Upper lobe of left lung (tissue), 6 donors: ENCODE data around the gene NBAS. TPM values are rescaled to one million over a fixed set of nuclear protein-coding genes. Genes with fewer than 3 reads are reported as not detected.
"Not testable (repeated sequence)": the region's sequence is repeated elsewhere in the genome, so short reads cannot be mapped to it uniquely, and the experiment has no call there.

ENCODE experiments used
- ATAC-seq, 2 donors: fragments of 200-7000 bp; cut with Tn5 transposase; one replicate each; pipeline ENCODE4 v1.9.1; 2022; ENCODE audit warnings: mild to moderate bottlenecking in 2 of 2, moderate library complexity in 2 of 2; ENCODE audit not compliant: low FRiP score in 2 of 2
- DNase-seq, 2 donors: peaks; one replicate each; pipeline ENCODE4 v3.0.0-alpha.2; 2019 to 2020
- H3K27ac ChIP-seq, 4 donors: fragments of 200-600 bp; sonication (generic); one replicate each; pipeline ENCODE4 v1.5.1; 2016 to 2019
- H3K27me3 ChIP-seq, 4 donors: fragments of 200-600 bp; sonication (generic); one replicate each; pipeline ENCODE4 v1.5.1; 2017 to 2019
- H3K36me3 ChIP-seq, 4 donors: fragments of 200-600 bp; sonication (generic); one replicate each; pipeline ENCODE4 v1.5.1; 2016 to 2019
- H3K4me1 ChIP-seq, 4 donors: fragments of 200-600 bp; sonication (generic); one replicate each; pipeline ENCODE4 v1.5.1; 2018 to 2019
- H3K4me3 ChIP-seq, 4 donors: fragments of 200-600 bp; sonication (generic); one replicate each; pipeline ENCODE4 v1.5.1; 2017 to 2019; ENCODE audit warnings: mild to moderate bottlenecking in 2 of 4, moderate library complexity in 1 of 4
- H3K9me3 ChIP-seq, 4 donors: fragments of 200-600 bp; sonication (generic); one replicate each; pipeline ENCODE4 v1.5.1; 2018 to 2019
- CTCF ChIP-seq, 6 experiments: fragments of 450-650 bp in 4 of 6; fragments of 200-600 bp in 2 of 6; sonication (generic) in 2 of 6; IDR thresholded peaks; one replicate each; pipeline ENCODE4 v1.5.1; 2016 to 2019; ENCODE audit warnings: antibody characterized with exemption in 6 of 6
- EP300 ChIP-seq, 4 donors: sonication (generic); formaldehyde crosslinking; IDR thresholded peaks; one replicate each; pipeline ENCODE4 v1.5.1; 2017; ENCODE audit warnings: antibody characterized with exemption in 4 of 4, control low read depth in 2 of 4
- POLR2A ChIP-seq, 4 donors: fragments of 450-650 bp; IDR thresholded peaks; one replicate each; pipeline ENCODE4 v1.5.1; 2016 to 2017; ENCODE audit warnings: antibody characterized with exemption in 4 of 4, mild to moderate bottlenecking in 2 of 4
- POLR2AphosphoS5 ChIP-seq, 2 donors: sonication (generic); formaldehyde crosslinking; IDR thresholded peaks; one replicate each; pipeline ENCODE4 v1.5.1; 2017; ENCODE audit warnings: antibody characterized with exemption in 2 of 2
- WGBS, 2 donors: methylation state at CpG; one replicate each; pipeline ENCODE4 v1.1.5; 2017 to 2018; 5-methylcytosine and 5-hydroxymethylcytosine counted together
- total RNA-seq, 6 donors: library from RNA; depleted of rRNA in 4 of 6; stranded (reverse); fragments of >200 nt in 4 of 6; gene quantifications; one replicate each; pipeline versions ENCODE4 v1.1.0 to v1.2.1, GENCODE V29; 2016 to 2021
- donor health status: DM: no; HTN: no; CAD: no; lungs with moderate emphysema.
- donor health status: DM: no; HTN: yes; CAD: no; lungs with severe emphysema.

NBAS gene
- total RNA-seq, 6 donors from 2014 or later = 33.2 to 75.5 (median 43.1) TPM

GRCh38 chr2:15504882-15505663 lies 56.1 kb downstream of the NBAS start:
- DNase-seq (no peak), ATAC-seq (no peak)
- Histone ChIP-seq H3K36me3 (peaks cover 0 to 39% (median 9%) of the 10 kb centered on the region in 4 donors), H3K9me3 (no peaks in the 10 kb centered on the region), H3K4me3 (no peak overlapping the region), H3K27ac (no peak overlapping the region), H3K4me1 (no peaks in the 10 kb centered on the region), H3K27me3 (no peaks in the 10 kb centered on the region)
- TF ChIP-seq EP300 (IDR thresholded peaks at IDR 0.05) (no peak), CTCF (IDR thresholded peaks at IDR 0.05) (no peak), POLR2A (IDR thresholded peaks at IDR 0.05) (no peak), POLR2AphosphoS5 (IDR thresholded peaks at IDR 0.05) (no peak)
- 73 to 89% methylated on average over 3 of the region's 3 CpGs for WGBS, 2 donors

- not testable (repeated sequence) for ATAC-seq, H3K4me1 ChIP-seq, H3K27ac ChIP-seq, H3K9me3 ChIP-seq, H3K4me3 ChIP-seq, H3K27me3 ChIP-seq, DNase-seq
- H3K36me3 ChIP-seq = peaks cover 0 to 29% (median 9%) of the 10 kb centered on the region in 4 donors
- 100% methylated on average over 1 of the region's 1 CpG for WGBS, 2 donors
These were observed 61.9 kb downstream of the NBAS start for GRCh38 chr2:15499251-15499650.

- Histone ChIP-seq H3K27ac (no peak overlapping the region), H3K36me3 (peaks cover 0 to 26% (median 8%) of the 10 kb centered on the region in 4 donors), H3K4me3 (no peak overlapping the region), H3K4me1 (no peaks in the 10 kb centered on the region), H3K9me3 (no peaks in the 10 kb centered on the region), H3K27me3 (no peaks in the 10 kb centered on the region)
- DNase-seq (no peak), ATAC-seq (no peak)
- TF ChIP-seq POLR2AphosphoS5 (IDR thresholded peaks at IDR 0.05) = no peak
- TF ChIP-seq CTCF (IDR thresholded peaks at IDR 0.05) = no peak
- 88 to 89% methylated on average over 6 of the region's 6 CpGs for WGBS, 2 donors
These were observed 62.6 kb downstream of the NBAS start for GRCh38 chr2:15498554-15498953.

- H3K27ac ChIP-seq = no peak overlapping the region
- DNase-seq = no peak
- no peak for ATAC-seq
- WGBS, 2 donors = 88 to 89% methylated on average over 5 of the region's 5 CpGs
- H3K36me3 ChIP-seq = peaks cover 0 to 12% (median 4%) of the 10 kb centered on the region in 4 donors
- TF ChIP-seq POLR2AphosphoS5 (IDR thresholded peaks at IDR 0.05) (no peak), POLR2A (IDR thresholded peaks at IDR 0.05) (no peak), EP300 (IDR thresholded peaks at IDR 0.05) (no peak), CTCF (IDR thresholded peaks at IDR 0.05) (no peak)
- H3K9me3 ChIP-seq = no peaks in the 10 kb centered on the region
- H3K27me3 ChIP-seq = no peaks in the 10 kb centered on the region
- H3K4me3 ChIP-seq = no peak overlapping the region
- no peaks in the 10 kb centered on the region for H3K4me1 ChIP-seq
These were observed 66.3 kb downstream of the NBAS start for GRCh38 chr2:15494877-15495276.

GRCh38 chr2:15492773-15493325 lies 68.3 kb downstream of the NBAS start:
- no peaks in the 10 kb centered on the region for H3K27me3 ChIP-seq
- 81 to 91% methylated on average over 4 of the region's 4 CpGs for WGBS, 2 donors
- no peak overlapping the region for H3K27ac ChIP-seq
- TF ChIP-seq POLR2AphosphoS5 (IDR thresholded peaks at IDR 0.05) (no peak), POLR2A (IDR thresholded peaks at IDR 0.05) (no peak), CTCF (IDR thresholded peaks at IDR 0.05) (no peak), EP300 (IDR thresholded peaks at IDR 0.05) (no peak)
- H3K4me3 ChIP-seq = no peak overlapping the region
- H3K9me3 ChIP-seq = no peaks in the 10 kb centered on the region
- H3K36me3 ChIP-seq = peaks cover 0 to 12% (median 0%) of the 10 kb centered on the region in 4 donors
- ATAC-seq (no peak), DNase-seq (no peak)
- no peaks in the 10 kb centered on the region for H3K4me1 ChIP-seq
